OCI-LY3 (cell line): ENCODE measurements around the gene RTP5.

ENCODE experiments used
- EZH2phosphoT487 ChIP-seq: fragments of 200-600 bp; shearing (Covaris generic); IDR thresholded peaks from 2 replicates; pipeline ENCODE4 v1.6.1; 2018; ENCODE audit warnings: antibody characterized with exemption, mixed run types, low read depth
- TF ChIP-seq, protein P1 (sequence below): fragments of 200-600, 300-600 bp; sonication (generic); IDR thresholded peaks from 2 replicates; pipeline ENCODE4 v1.5.1; 2014; ENCODE audit warnings: antibody characterized with exemption, low read length, low read depth

DNA sequence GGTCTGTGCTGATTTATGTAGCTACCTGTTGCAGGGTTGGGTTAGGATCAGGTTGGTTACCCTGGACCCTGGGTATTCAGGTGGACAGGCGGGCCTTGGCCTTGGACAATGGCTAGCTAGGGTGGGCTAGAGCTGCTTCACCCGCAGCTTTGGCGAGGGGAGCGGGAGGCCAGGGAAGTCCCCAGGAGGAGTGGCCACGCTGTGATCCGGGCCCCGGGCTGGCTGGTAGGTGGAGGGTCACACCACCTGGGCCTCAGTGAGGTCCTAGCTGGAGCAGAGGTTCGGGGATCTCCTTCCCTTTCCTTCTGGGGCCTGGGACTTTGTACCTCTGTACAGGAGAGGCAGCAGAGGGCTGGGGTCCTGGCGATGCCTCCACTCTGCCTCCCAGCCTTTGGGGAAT is 9.8 kb downstream of the RTP5 start:
- TF ChIP-seq, protein P1, sequence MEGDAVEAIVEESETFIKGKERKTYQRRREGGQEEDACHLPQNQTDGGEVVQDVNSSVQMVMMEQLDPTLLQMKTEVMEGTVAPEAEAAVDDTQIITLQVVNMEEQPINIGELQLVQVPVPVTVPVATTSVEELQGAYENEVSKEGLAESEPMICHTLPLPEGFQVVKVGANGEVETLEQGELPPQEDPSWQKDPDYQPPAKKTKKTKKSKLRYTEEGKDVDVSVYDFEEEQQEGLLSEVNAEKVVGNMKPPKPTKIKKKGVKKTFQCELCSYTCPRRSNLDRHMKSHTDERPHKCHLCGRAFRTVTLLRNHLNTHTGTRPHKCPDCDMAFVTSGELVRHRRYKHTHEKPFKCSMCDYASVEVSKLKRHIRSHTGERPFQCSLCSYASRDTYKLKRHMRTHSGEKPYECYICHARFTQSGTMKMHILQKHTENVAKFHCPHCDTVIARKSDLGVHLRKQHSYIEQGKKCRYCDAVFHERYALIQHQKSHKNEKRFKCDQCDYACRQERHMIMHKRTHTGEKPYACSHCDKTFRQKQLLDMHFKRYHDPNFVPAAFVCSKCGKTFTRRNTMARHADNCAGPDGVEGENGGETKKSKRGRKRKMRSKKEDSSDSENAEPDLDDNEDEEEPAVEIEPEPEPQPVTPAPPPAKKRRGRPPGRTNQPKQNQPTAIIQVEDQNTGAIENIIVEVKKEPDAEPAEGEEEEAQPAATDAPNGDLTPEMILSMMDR: no peak
- no peak for TF ChIP-seq EZH2phosphoT487
